Measurements from ENCODE around the gene IKZF1.

DNA sequence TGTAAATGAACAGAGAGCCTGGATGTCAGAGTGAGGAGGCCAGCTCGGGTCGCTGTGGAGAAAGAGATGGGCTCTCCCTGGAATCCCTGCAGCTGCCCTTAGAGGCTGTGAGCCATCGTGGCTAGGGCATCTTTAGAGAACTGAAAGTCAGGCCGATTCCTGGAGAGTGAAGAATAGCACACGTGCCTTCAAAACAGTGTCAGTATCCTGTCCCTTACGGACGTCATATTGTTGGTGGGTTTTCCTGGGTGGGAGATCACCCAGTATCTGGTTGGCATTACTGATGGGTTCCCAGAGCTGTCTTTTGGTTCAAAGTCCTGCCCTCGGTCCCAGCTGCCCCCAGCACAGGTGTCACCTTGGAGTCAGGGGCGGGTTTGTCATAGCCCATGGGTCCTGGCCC, 25.3 kb downstream of the IKZF1 start:
- TF ChIP-seq, protein P1, sequence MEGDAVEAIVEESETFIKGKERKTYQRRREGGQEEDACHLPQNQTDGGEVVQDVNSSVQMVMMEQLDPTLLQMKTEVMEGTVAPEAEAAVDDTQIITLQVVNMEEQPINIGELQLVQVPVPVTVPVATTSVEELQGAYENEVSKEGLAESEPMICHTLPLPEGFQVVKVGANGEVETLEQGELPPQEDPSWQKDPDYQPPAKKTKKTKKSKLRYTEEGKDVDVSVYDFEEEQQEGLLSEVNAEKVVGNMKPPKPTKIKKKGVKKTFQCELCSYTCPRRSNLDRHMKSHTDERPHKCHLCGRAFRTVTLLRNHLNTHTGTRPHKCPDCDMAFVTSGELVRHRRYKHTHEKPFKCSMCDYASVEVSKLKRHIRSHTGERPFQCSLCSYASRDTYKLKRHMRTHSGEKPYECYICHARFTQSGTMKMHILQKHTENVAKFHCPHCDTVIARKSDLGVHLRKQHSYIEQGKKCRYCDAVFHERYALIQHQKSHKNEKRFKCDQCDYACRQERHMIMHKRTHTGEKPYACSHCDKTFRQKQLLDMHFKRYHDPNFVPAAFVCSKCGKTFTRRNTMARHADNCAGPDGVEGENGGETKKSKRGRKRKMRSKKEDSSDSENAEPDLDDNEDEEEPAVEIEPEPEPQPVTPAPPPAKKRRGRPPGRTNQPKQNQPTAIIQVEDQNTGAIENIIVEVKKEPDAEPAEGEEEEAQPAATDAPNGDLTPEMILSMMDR (IDR thresholded peaks at IDR 0.05; ENCODE audit: low read depth, low read length): no peak
- TF ChIP-seq POLR2A (IDR thresholded peaks at IDR 0.05; ENCODE audit: extremely low read depth, insufficient read length) (no peak), MYC (IDR thresholded peaks at IDR 0.05; ENCODE audit: low read depth, low read length) (no peak)
